ENCODE results near the gene RPS6KA5. TPM values are rescaled to one million over a fixed set of nuclear protein-coding genes. Genes with fewer than 3 reads are reported as not detected.

RPS6KA5 gene
- total RNA-seq, 2 experiments from 2014 or later: 18.8 to 19.3 TPM

- no peak for DNase-seq
- Mint-ChIP-seq H3K4me1 (ENCODE audit: low read depth) (no peaks in the 10 kb centered on the region), H3K27me3 (no peaks in the 10 kb centered on the region), H3K9me3 (no peaks in the 10 kb centered on the region), H3K27ac (no peak overlapping the region), H3K4me3 (no peak overlapping the region), H3K36me3 (no peaks in the 10 kb centered on the region)
- intact Hi-C loops (cut with micrococcal nuclease): no loop called here
- POLR2A ChIA-PET: no interaction called here
- CTCF ChIA-PET: no interaction called here
These were observed 251.5 kb downstream of the RPS6KA5 start for GRCh38 chr14:90808759-90809529.

GRCh38 chr14:90807060-90807459 is 253.4 kb downstream of the RPS6KA5 start:
- Mint-ChIP-seq H3K9me3 (no peaks in the 10 kb centered on the region), H3K36me3 (no peaks in the 10 kb centered on the region), H3K4me1 (ENCODE audit: low read depth) (no peaks in the 10 kb centered on the region), H3K27me3 (no peaks in the 10 kb centered on the region), H3K4me3 (no peak overlapping the region), H3K27ac (no peak overlapping the region)
- ChIA-PET CTCF (interaction anchor here (0.6 kb wide), 1 partner anchor 409 kb away, joined by 3 read pairs; no protein-coding TSS in a partner anchor), POLR2A (no interaction called here)
- intact Hi-C loops (cut with micrococcal nuclease): no loop called here
- no peak for DNase-seq

- intact Hi-C loops (cut with micrococcal nuclease): no loop called here
- Mint-ChIP-seq H3K4me1 (ENCODE audit: low read depth) (peaks cover 5% of the 10 kb centered on the region), H3K36me3 (no peaks in the 10 kb centered on the region), H3K4me3 (no peak overlapping the region), H3K27ac (no peak overlapping the region), H3K27me3 (no peaks in the 10 kb centered on the region), H3K9me3 (no peaks in the 10 kb centered on the region)
- ChIA-PET POLR2A (no interaction called here), CTCF (interaction anchor here (1.5 kb wide), 1 partner anchor 45 kb away, joined by 3 read pairs; no protein-coding TSS in a partner anchor)
- DNase-seq: no peak
These were observed 254.5 kb downstream of the RPS6KA5 start for GRCh38 chr14:90805662-90806540.

- H3K4me3 Mint-ChIP-seq: no peak overlapping the region
- no peaks in the 10 kb centered on the region for H3K9me3 Mint-ChIP-seq
- CTCF ChIA-PET: interaction anchor here (1.5 kb wide), 1 partner anchor 45 kb away, joined by 3 read pairs; no protein-coding TSS in a partner anchor
- H3K27ac Mint-ChIP-seq: no peak overlapping the region
- intact Hi-C loops (cut with micrococcal nuclease): no loop called here
- no peaks in the 10 kb centered on the region for H3K27me3 Mint-ChIP-seq
- DNase-seq: no peak
- no peaks in the 10 kb centered on the region for H3K36me3 Mint-ChIP-seq
- H3K4me1 Mint-ChIP-seq (ENCODE audit: low read depth): peaks cover 5% of the 10 kb centered on the region
- POLR2A ChIA-PET: no interaction called here
These were observed 255.4 kb downstream of the RPS6KA5 start for GRCh38 chr14:90805084-90805391.

- intact Hi-C loops (cut with micrococcal nuclease): no loop called here
- ChIA-PET CTCF (no interaction called here), POLR2A (no interaction called here)
- no peak for DNase-seq
- Mint-ChIP-seq H3K27ac (no peak overlapping the region), H3K36me3 (no peaks in the 10 kb centered on the region), H3K4me1 (ENCODE audit: low read depth) (peaks cover 5% of the 10 kb centered on the region), H3K4me3 (no peak overlapping the region), H3K9me3 (no peaks in the 10 kb centered on the region), H3K27me3 (no peaks in the 10 kb centered on the region)
These were observed 256.0 kb downstream of the RPS6KA5 start for GRCh38 chr14:90804292-90805083.

GRCh38 chr14:90803249-90803648 is 257.2 kb downstream of the RPS6KA5 start:
- Mint-ChIP-seq H3K27me3 (no peaks in the 10 kb centered on the region), H3K4me1 (ENCODE audit: low read depth) (peaks cover 5% of the 10 kb centered on the region), H3K4me3 (no peak overlapping the region), H3K27ac (no peak overlapping the region), H3K36me3 (no peaks in the 10 kb centered on the region), H3K9me3 (no peaks in the 10 kb centered on the region)
- DNase-seq: no peak
- CTCF ChIA-PET: no interaction called here
- intact Hi-C loops (cut with micrococcal nuclease): no loop called here
- POLR2A ChIA-PET: no interaction called here

- Mint-ChIP-seq H3K36me3 (no peaks in the 10 kb centered on the region), H3K27ac (no peak overlapping the region), H3K9me3 (no peaks in the 10 kb centered on the region), H3K27me3 (no peaks in the 10 kb centered on the region), H3K4me3 (no peak overlapping the region), H3K4me1 (ENCODE audit: low read depth) (peaks cover 5% of the 10 kb centered on the region)
- DNase-seq: no peak
- POLR2A ChIA-PET: no interaction called here
- CTCF ChIA-PET: no interaction called here
- intact Hi-C loops (cut with micrococcal nuclease): no loop called here
These were observed 261.0 kb downstream of the RPS6KA5 start for GRCh38 chr14:90799420-90799819.

GRCh38 chr14:90797919-90798318 is 262.5 kb downstream of the RPS6KA5 start:
- Mint-ChIP-seq H3K4me3 (no peak overlapping the region), H3K4me1 (ENCODE audit: low read depth) (peaks cover 5% of the 10 kb centered on the region), H3K27me3 (no peaks in the 10 kb centered on the region), H3K9me3 (no peaks in the 10 kb centered on the region), H3K36me3 (no peaks in the 10 kb centered on the region), H3K27ac (no peak overlapping the region)
- intact Hi-C loops (cut with micrococcal nuclease): no loop called here
- POLR2A ChIA-PET: no interaction called here
- CTCF ChIA-PET: no interaction called here
- DNase-seq: no peak

Other genes with a start within 250 kb of the RPS6KA5 start
- 10 to 100 TPM in 1 of 2 experiments, 1 to 10 TPM in 1; 9.3 to 12.4 TPM for gene TTC7B, start 244.2 kb downstream of the RPS6KA5 start, total RNA-seq
- gene DGLUCY, start 53.4 kb upstream of the RPS6KA5 start, total RNA-seq: 10 to 100 TPM; 54.3 to 58.1 TPM
- 1 to 10 TPM; 6.5 to 6.9 TPM for gene GPR68, start 184.1 kb upstream of the RPS6KA5 start, total RNA-seq